Breast epithelium (tissue), 4 donors: Measurements from ENCODE around the gene ABCA4. TPM values are rescaled to one million over a fixed set of nuclear protein-coding genes. Genes with fewer than 3 reads are reported as not detected.

ENCODE experiments used
- DNase-seq, 2 donors: peaks; one replicate each; pipeline ENCODE4 v3.0.0-alpha.2; 2019; ENCODE audit warnings: low spot score in 2 of 2
- H3K27ac ChIP-seq, 2 donors: fragments of 200-600 bp; sonication (generic) in 1 of 2; one replicate each; pipeline ENCODE4 v1.5.1; 2016 to 2019; ENCODE audit warnings: mild to moderate bottlenecking in 1 of 2
- H3K27me3 ChIP-seq, 2 donors: fragments of 200-600 bp; sonication (generic) in 1 of 2; one replicate each; pipeline versions ENCODE4 v1.5.1 to v1.6.0; 2017 to 2019; ENCODE audit warnings: control low read depth in 1 of 2, mild to moderate bottlenecking in 1 of 2
- H3K36me3 ChIP-seq: fragments of 200-600 bp; one replicate; pipeline ENCODE4 v1.5.1; 2019
- H3K4me1 ChIP-seq, 2 donors: fragments of 200-600 bp; sonication (generic); one replicate each; pipeline ENCODE4 v1.5.1; 2016 to 2019; ENCODE audit warnings: control low read depth in 1 of 2
- H3K4me3 ChIP-seq, 3 donors: fragments of 200-600 bp; sonication (generic); 1 replicate in 2 of 3; 2 replicates in 1 of 3; pipeline ENCODE4 v1.5.1; 2016 to 2019; ENCODE audit warnings: mild to moderate bottlenecking in 3 of 3, moderate library complexity in 2 of 3
- H3K9me3 ChIP-seq, 2 donors: fragments of 200-600 bp; sonication (generic) in 1 of 2; one replicate each; pipeline ENCODE4 v1.5.1; 2016 to 2019; ENCODE audit warnings: control low read depth in 1 of 2
- CTCF ChIP-seq, 3 donors: fragments of 450-650 bp; IDR thresholded peaks; one replicate each; pipeline ENCODE4 v1.5.1; 2016 to 2017; ENCODE audit warnings: antibody characterized with exemption in 3 of 3, mild to moderate bottlenecking in 3 of 3, moderate library complexity in 3 of 3
- POLR2A ChIP-seq: fragments of 450-650 bp; IDR thresholded peaks from one replicate; pipeline ENCODE4 v1.6.1; 2016; ENCODE audit warnings: antibody characterized with exemption, mild to moderate bottlenecking, moderate library complexity
- POLR2AphosphoS5 ChIP-seq, 3 donors: sonication (generic); formaldehyde crosslinking; IDR thresholded peaks; one replicate each; pipeline ENCODE4 v1.6.1; 2017; ENCODE audit warnings: antibody characterized with exemption in 3 of 3
- intact Hi-C: fragments of 100-400 bp; cut with DNase I; formaldehyde crosslinking; loops from one replicate; pipeline ENCODE4 v1.15.1; 2023; ENCODE audit warnings: low total_unique reads
- total RNA-seq, 3 donors: library from RNA; depleted of rRNA; stranded (reverse); fragments of >200 nt; gene quantifications; one replicate each; pipeline ENCODE4 v1.1.0, GENCODE V29; 2016

Gene ABCA4
- total RNA-seq, 3 donors from 2014 or later, result 0.16 to 3.5 (median 1.3) TPM

DNA sequence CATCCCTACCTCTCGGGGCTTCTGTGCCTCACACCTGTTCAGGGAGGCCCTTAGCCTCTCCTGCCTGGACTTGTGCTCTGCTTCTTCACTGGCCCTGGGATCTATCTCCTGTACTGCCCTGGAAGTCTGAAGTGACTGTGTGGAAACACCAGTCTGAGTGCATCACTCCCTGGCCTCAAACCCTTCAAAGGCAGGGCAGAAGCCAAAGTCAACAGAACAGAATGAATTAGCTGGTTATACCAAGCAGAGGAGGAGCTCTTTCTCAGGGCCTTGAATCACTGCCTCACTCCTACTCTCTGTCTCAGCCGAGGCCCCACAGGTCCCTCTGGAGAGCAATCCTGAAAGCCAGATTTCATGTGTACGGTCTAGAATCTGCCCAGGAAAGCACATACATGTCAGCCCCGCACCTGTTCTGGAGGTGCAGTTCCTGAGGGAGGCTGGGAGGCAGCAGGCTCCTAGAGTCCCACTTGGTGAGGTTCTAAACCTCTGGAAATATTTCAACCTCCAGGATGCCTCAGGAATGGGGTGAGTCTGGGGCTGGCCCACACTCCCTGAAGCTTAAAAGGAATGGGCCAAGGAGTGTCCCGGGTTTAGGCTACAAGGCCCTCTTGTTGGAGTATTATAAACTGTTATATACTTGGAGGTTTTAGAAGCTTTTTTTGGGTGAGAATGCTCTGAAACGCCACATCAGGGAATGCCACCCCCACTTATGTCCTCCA, 98.3 kb downstream of the ABCA4 start:
- H3K4me1 ChIP-seq, result no peaks in the 10 kb centered on the region
- H3K27ac ChIP-seq, result peak overlapping the region in 1 of 2 donors; percentile 27
- no peak for DNase-seq
- TF ChIP-seq CTCF (IDR thresholded peaks at IDR 0.05) (no peak), POLR2A (no peak), POLR2AphosphoS5 (IDR thresholded peaks at IDR 0.05) (no peak)
- intact Hi-C loops, result no loop called here
- H3K9me3 ChIP-seq, result no peaks in the 10 kb centered on the region
- no peaks in the 10 kb centered on the region for H3K27me3 ChIP-seq
- no peak overlapping the region for H3K4me3 ChIP-seq
- H3K36me3 ChIP-seq, result no peaks in the 10 kb centered on the region

DNA sequence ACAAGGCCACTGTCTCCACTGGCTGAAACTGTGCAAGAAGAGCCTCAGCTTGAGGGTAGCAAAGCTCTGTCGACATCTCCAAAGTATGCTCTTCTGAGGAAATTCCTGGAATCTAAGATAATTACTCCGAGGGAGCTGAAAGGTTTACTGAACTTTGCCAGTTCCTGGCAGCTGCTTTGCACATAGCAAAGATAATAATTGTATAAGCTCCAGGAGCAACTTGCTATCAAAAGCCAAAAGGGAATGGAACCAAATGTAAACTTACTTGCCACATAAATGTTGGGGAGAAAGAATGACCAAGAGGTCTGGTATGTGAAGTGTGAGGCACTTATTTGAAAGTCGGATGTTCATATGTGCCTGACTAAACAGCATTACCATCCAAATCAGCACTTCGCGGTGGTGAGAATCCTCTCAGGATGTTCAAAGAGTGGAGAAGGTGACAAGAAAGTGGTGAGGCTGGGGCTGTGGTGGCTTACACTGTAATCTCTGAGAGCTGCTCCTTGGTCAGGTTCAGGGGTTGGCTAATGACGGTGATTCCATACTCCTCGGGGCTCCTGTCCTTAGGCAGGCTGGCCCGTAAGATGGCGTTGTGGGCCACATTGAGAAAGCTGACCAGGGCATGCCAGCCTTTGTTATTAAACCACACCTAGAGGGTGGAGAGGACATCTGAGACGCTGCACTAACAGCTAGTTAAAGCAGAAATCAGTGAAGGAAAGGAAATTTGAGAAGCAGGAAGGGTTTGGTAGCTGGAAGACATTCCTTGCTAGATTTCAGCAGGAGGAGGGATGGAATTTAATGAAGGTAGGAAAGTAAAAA, 100.0 kb downstream of the ABCA4 start:
- H3K27ac ChIP-seq, result peak overlapping the region; percentile 7 to 62
- H3K27me3 ChIP-seq, result no peaks in the 10 kb centered on the region
- intact Hi-C loops, result no loop called here
- no peak for TF ChIP-seq POLR2AphosphoS5 (IDR thresholded peaks at IDR 0.05)
- TF ChIP-seq POLR2A, result no peak
- TF ChIP-seq CTCF (IDR thresholded peaks at IDR 0.05), result no peak
- no peak for DNase-seq
- no peaks in the 10 kb centered on the region for H3K4me1 ChIP-seq
- H3K9me3 ChIP-seq, result no peaks in the 10 kb centered on the region
- no peak overlapping the region for H3K4me3 ChIP-seq
- H3K36me3 ChIP-seq, result no peaks in the 10 kb centered on the region

DNA sequence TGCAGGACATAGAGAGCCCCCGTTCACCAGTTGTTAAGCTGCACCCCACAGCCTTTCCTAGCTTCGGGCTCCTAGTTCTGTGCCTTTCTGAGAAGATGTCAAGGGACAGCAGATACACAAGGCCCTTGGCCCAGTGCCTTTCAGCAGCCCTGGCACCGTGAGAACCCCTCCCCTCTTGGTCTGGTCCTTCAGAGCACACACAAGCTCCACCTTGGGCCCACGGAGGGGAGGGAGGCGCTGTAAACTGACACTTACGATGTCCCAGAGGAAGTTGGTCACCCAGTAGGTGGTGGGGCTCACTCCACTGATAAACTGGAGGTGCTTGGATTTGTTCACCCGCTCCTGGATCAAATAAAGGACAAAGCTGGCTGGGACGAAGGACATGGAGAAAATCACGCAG, 101.6 kb downstream of the ABCA4 start:
- no peak for TF ChIP-seq POLR2A
- no peak for TF ChIP-seq POLR2AphosphoS5 (IDR thresholded peaks at IDR 0.05)
- no peak for TF ChIP-seq CTCF (IDR thresholded peaks at IDR 0.05)
- no peak for DNase-seq
- Histone ChIP-seq H3K27ac (no peak overlapping the region), H3K4me1 (no peaks in the 10 kb centered on the region), H3K4me3 (no peak overlapping the region), H3K36me3 (no peaks in the 10 kb centered on the region), H3K27me3 (no peaks in the 10 kb centered on the region), H3K9me3 (no peaks in the 10 kb centered on the region)
- intact Hi-C loops, result no loop called here

- TF ChIP-seq POLR2AphosphoS5 (IDR thresholded peaks at IDR 0.05), result no peak
- TF ChIP-seq POLR2A, result no peak
- TF ChIP-seq CTCF (IDR thresholded peaks at IDR 0.05), result no peak
- no peak for DNase-seq
- no peaks in the 10 kb centered on the region for H3K4me1 ChIP-seq
- H3K4me3 ChIP-seq, result no peak overlapping the region
- H3K36me3 ChIP-seq, result no peaks in the 10 kb centered on the region
- H3K27me3 ChIP-seq, result no peaks in the 10 kb centered on the region
- intact Hi-C loops, result no loop called here
- no peak overlapping the region for H3K27ac ChIP-seq
- no peaks in the 10 kb centered on the region for H3K9me3 ChIP-seq
Measured at GRCh38 chr1:94017155-94017829, 103.7 kb downstream of the ABCA4 start.

DNA sequence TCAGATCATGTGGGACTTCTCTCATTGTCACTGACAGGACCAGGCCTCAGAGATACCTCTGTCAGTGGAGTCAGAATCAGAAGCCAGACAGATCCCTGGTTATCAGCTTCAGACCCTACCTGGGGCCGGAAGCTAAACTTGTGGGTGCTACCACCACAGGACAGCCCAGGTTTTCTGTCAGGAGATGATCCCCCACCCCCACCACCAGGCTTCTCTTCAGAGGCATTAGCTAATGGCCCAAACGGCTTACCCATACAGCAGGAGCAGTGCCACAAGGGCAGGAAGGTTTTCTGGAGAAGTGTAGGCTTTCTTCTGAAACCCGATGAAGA, 105.5 kb downstream of the ABCA4 start:
- Histone ChIP-seq H3K9me3 (no peaks in the 10 kb centered on the region), H3K4me3 (no peak overlapping the region), H3K27ac (no peak overlapping the region), H3K4me1 (no peaks in the 10 kb centered on the region), H3K36me3 (no peaks in the 10 kb centered on the region), H3K27me3 (no peaks in the 10 kb centered on the region)
- intact Hi-C loops, result loop anchor here (1.0 kb wide), 1 partner anchor 27 kb away; no protein-coding TSS in a partner anchor
- TF ChIP-seq CTCF (IDR thresholded peaks at IDR 0.05) (no peak), POLR2AphosphoS5 (IDR thresholded peaks at IDR 0.05) (no peak), POLR2A (no peak)
- DNase-seq, result no peak
